Measurements from ENCODE around the gene ANKS1A.

Gene ANKS1A

GRCh38 chr6:34961574-34961973 lies 72.5 kb downstream of the ANKS1A start:
- in situ Hi-C loops (cut with HindIII; ENCODE audit: low sequenced_read_pairs) = no loop called here
- H3K4me3 ChIP-seq (ENCODE audit: low read depth, low read length) = no peak overlapping the region
- DNase-seq (ENCODE audit: low read depth, low spot score) = no peak
- TF ChIP-seq, protein P1, sequence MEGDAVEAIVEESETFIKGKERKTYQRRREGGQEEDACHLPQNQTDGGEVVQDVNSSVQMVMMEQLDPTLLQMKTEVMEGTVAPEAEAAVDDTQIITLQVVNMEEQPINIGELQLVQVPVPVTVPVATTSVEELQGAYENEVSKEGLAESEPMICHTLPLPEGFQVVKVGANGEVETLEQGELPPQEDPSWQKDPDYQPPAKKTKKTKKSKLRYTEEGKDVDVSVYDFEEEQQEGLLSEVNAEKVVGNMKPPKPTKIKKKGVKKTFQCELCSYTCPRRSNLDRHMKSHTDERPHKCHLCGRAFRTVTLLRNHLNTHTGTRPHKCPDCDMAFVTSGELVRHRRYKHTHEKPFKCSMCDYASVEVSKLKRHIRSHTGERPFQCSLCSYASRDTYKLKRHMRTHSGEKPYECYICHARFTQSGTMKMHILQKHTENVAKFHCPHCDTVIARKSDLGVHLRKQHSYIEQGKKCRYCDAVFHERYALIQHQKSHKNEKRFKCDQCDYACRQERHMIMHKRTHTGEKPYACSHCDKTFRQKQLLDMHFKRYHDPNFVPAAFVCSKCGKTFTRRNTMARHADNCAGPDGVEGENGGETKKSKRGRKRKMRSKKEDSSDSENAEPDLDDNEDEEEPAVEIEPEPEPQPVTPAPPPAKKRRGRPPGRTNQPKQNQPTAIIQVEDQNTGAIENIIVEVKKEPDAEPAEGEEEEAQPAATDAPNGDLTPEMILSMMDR (IDR thresholded peaks at IDR 0.05; ENCODE audit: low read depth, low read length) = no peak

DNA sequence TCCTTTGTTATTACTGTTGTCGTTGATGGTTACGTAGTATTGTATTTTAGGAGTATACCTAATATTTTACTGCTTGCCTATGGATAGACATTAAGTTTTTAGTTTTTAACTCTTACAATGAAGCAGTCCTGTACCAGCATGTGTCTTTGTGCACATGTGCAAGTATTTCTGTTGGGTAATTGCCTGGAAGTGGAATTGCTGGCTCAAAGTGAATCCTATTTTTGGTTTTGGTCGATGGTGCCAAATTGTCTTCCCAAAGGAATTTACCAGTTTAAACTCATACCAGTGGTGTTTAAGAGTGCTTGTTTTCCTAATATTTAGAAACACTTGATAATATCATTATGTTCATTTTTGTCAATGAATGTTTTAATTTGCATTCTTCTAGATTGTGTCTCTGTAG lies 75.5 kb downstream of the ANKS1A start:
- in situ Hi-C loops (cut with HindIII; ENCODE audit: low sequenced_read_pairs) = no loop called here
- H3K4me3 ChIP-seq (ENCODE audit: low read depth, low read length) = no peak overlapping the region
- peak; percentile 30 for DNase-seq (ENCODE audit: low read depth, low spot score)
- TF ChIP-seq, protein P1 (IDR thresholded peaks at IDR 0.05; ENCODE audit: low read depth, low read length) = no peak

DNA sequence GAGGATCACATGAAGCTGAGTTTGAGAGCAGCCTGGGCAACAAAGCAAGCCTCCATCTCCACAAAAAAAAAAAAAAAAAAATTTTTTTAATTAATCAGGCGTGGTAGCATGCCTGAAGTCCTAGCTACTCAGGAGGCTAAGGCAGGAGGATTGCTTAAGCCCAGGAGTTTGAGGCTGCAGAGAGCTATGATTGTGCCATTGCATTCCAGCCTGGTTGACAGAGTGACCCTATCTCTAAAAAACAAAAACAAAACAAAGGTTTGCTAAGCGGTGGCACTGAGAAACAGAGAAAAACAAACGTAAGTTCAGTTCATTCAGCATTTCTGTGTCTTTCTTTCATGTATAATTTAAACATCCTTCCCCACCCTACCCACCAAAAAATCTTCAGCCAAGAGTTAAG lies 78.4 kb downstream of the ANKS1A start:
- TF ChIP-seq, protein P1 (IDR thresholded peaks at IDR 0.05; ENCODE audit: low read depth, low read length) = no peak
- DNase-seq (ENCODE audit: low read depth, low spot score) = no peak
- in situ Hi-C loops (cut with HindIII; ENCODE audit: low sequenced_read_pairs) = no loop called here
- H3K4me3 ChIP-seq (ENCODE audit: low read depth, low read length) = no peak overlapping the region

DNA sequence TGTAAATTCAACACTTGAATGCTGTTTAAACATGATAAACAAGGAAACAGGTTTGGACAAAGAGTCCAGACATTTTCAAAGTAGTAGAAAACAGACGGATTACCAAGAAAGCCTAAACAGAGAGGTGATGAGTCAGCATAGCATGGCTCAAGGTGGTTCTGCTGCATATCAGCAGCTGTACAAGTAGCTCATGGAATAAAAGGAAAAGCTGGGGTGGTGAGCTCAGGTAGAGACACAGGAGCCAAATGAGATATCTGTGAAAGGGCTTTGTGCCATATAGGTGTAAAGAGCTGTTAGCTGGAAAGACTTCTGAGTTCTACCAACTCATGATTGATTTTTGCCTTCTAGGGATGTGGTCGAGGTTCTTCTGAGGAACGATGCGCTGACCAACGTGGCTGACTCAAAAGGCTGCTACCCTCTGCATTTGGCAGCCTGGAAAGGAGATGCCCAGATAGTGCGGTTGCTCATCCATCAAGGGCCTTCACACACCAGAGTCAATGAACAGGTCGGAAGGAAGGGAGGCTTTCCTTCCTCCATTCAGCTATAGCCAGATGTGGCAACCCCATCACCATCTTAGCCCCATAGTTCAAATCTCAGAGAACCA lies 80.7 kb downstream of the ANKS1A start:
- TF ChIP-seq, protein P1 (IDR thresholded peaks at IDR 0.05; ENCODE audit: low read depth, low read length) = no peak
- no peak for DNase-seq (ENCODE audit: low read depth, low spot score)
- in situ Hi-C loops (cut with HindIII; ENCODE audit: low sequenced_read_pairs) = no loop called here
- no peak overlapping the region for H3K4me3 ChIP-seq (ENCODE audit: low read depth, low read length)

DNA sequence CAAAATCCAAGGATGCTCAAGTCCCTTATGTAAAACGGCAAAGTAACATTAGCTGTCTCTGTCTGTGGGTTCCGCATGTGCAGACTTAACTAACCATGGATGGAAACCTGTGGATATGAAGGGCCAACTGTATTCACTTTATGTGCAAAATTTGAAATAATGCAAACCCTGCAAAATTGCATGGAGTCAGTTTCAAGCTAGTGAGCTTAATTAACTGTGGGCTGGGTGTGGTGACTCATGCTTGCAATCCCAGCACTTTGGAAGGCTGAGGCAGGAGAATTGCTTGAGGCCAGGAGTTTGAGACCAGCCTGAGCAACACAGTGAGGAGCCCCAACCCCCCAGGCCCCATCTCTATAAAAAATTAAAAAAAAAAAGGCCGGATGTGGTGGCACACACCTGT lies 81.4 kb downstream of the ANKS1A start:
- in situ Hi-C loops (cut with HindIII; ENCODE audit: low sequenced_read_pairs) = no loop called here
- DNase-seq (ENCODE audit: low read depth, low spot score) = no peak
- H3K4me3 ChIP-seq (ENCODE audit: low read depth, low read length) = no peak overlapping the region
- TF ChIP-seq, protein P1 (IDR thresholded peaks at IDR 0.05; ENCODE audit: low read depth, low read length) = no peak

GRCh38 chr6:34970957-34971356 lies 81.9 kb downstream of the ANKS1A start:
- TF ChIP-seq, protein P1 (IDR thresholded peaks at IDR 0.05; ENCODE audit: low read depth, low read length) = no peak
- no peak overlapping the region for H3K4me3 ChIP-seq (ENCODE audit: low read depth, low read length)
- peak; percentile 34 for DNase-seq (ENCODE audit: low read depth, low spot score)
- in situ Hi-C loops (cut with HindIII; ENCODE audit: low sequenced_read_pairs) = no loop called here

Measured in astrocyte of the spinal cord (primary cell).